CD4-positive, alpha-beta T cell (primary cell): ENCODE data around the gene ADO. TPM values are rescaled to one million over a fixed set of nuclear protein-coding genes. Genes with fewer than 3 reads are reported as not detected.
A peak's percentile ranks its signal among the peaks of the same experiment; 100 is the strongest.

Experiments
- ATAC-seq: fragments of 200-7000 bp; cut with Tn5 transposase; one replicate; pipeline ENCODE4 v1.10.0; 2022; ENCODE audit warnings: mild to moderate bottlenecking; ENCODE audit not compliant: poor library complexity
- CTCF ChIA-PET: fragments of 350-600 bp; sonication (Branson Sonifier 250); formaldehyde crosslinking; loops from one replicate; lab custom pipeline; 2021; ENCODE audit warnings: antibody characterized with exemption, inconsistent platforms; lab: Charles Lee
- POLR2A ChIA-PET: fragments of 350-600 bp; sonication (Branson Sonifier 250); formaldehyde crosslinking; loops from one replicate; lab custom pipeline; 2021; ENCODE audit warnings: antibody characterized with exemption, inconsistent platforms; lab: Charles Lee
- DNase-seq, 14 experiments: peaks; one replicate each; pipeline ENCODE4 v3.0.0-alpha.2; 2013 to 2020; ENCODE audit warnings: mixed read lengths in 2 of 14
- H3K27ac ChIP-seq, 2 donors: one replicate each; pipeline versions ENCODE4 v1.5.1 to v1.7.0; 2013; ENCODE audit warnings: low read length in 2 of 2, low read depth in 1 of 2, mild to moderate bottlenecking in 1 of 2
- H3K27me3 ChIP-seq, 2 experiments: 1 replicate in 1 of 2; 2 replicates in 1 of 2; pipeline versions ENCODE4 v1.6.1 to v1.7.0; 2013; ENCODE audit warnings: low read length in 2 of 2, control low read depth in 1 of 2, mild to moderate bottlenecking in 1 of 2, moderate library complexity in 1 of 2; ENCODE audit not compliant: insufficient read depth in 2 of 2, control insufficient read depth in 1 of 2
- H3K36me3 ChIP-seq: one replicate; pipeline ENCODE4 v1.6.1; 2013; ENCODE audit warnings: low read length, control low read depth; ENCODE audit not compliant: insufficient read depth
- H3K4me1 ChIP-seq: one replicate; pipeline ENCODE4 v1.6.1; 2013; ENCODE audit warnings: low read length, control low read depth; ENCODE audit not compliant: insufficient read depth
- H3K4me3 ChIP-seq: one replicate; pipeline ENCODE4 v1.5.1; 2013; ENCODE audit warnings: mild to moderate bottlenecking, low read length, moderate library complexity
- H3K9me3 ChIP-seq, 2 experiments: 1 replicate in 1 of 2; 2 replicates in 1 of 2; pipeline versions ENCODE4 v1.6.1 to v1.7.0; 2013; ENCODE audit warnings: low read length in 2 of 2, mild to moderate bottlenecking in 2 of 2, control low read depth in 1 of 2, moderate library complexity in 1 of 2; ENCODE audit not compliant: control insufficient read depth in 1 of 2, insufficient read depth in 1 of 2
- H3K27ac Mint-ChIP-seq: one replicate; pipeline ENCODE4 v1.8.0; 2020; ENCODE audit warnings: mixed read lengths
- H3K27me3 Mint-ChIP-seq: one replicate; pipeline ENCODE4 v1.8.0; 2021; ENCODE audit warnings: mixed read lengths
- H3K36me3 Mint-ChIP-seq: one replicate; pipeline ENCODE4 v1.8.0; 2021; ENCODE audit warnings: low read depth, mixed read lengths
- H3K4me1 Mint-ChIP-seq: one replicate; pipeline ENCODE4 v1.8.0; 2021; ENCODE audit warnings: low read depth, mixed read lengths
- H3K4me3 Mint-ChIP-seq: one replicate; pipeline ENCODE4 v1.8.0; 2020; ENCODE audit warnings: mild to moderate bottlenecking, mixed read lengths
- H3K9me3 Mint-ChIP-seq: one replicate; pipeline ENCODE4 v1.8.0; 2020; ENCODE audit warnings: mixed read lengths
- CTCF ChIP-seq: fragments of 200-600 bp; IDR thresholded peaks from one replicate; pipeline ENCODE4 v1.8.0; 2022; ENCODE audit warnings: antibody characterized with exemption, mild to moderate bottlenecking
- intact Hi-C, 2 experiments: fragments of 100-400 bp; cut with DNase I in 1 of 2; cut with micrococcal nuclease in 1 of 2; formaldehyde crosslinking; loops; one replicate each; pipeline versions ENCODE4 v1.15.1 to v1.9.0; 2023 to 2025; cut with DNase I, micrococcal nuclease
- total RNA-seq, 174 experiments: library from RNA in 2 of 174; stranded (reverse) in 2 of 174; gene quantifications; one replicate each; pipeline ENCODE4 v1.2.3 and lab custom pipeline; 2021 to 2026

The ADO gene
- total RNA-seq, 2 experiments from 2014 or later, result 14.3 to 15.9 TPM

GRCh38 chr10:62801871-62802270 lies 2.6 kb upstream of the ADO start:
- Histone ChIP-seq H3K27ac (no peak overlapping the region), H3K27me3 (peaks cover 0 to 1% of the 10 kb centered on the region in 2 experiments), H3K36me3 (peaks cover 2% of the 10 kb centered on the region), H3K4me1 (peaks cover 18% of the 10 kb centered on the region), H3K9me3 (no peaks in the 10 kb centered on the region), H3K4me3 (no peak overlapping the region)
- DNase-seq (no peak), ATAC-seq (no peak)
- CTCF ChIA-PET, result interaction anchor here (0.8 to 1.7 kb wide), 2 partner anchors 15 to 191 kb away, joined by 3 to 6 read pairs; no protein-coding TSS in a partner anchor
- TF ChIP-seq CTCF, result no peak
- Mint-ChIP-seq H3K4me1 (peaks cover 23% of the 10 kb centered on the region), H3K27me3 (peaks cover 25% of the 10 kb centered on the region), H3K9me3 (no peaks in the 10 kb centered on the region), H3K4me3 (no peak overlapping the region), H3K36me3 (peaks cover 15% of the 10 kb centered on the region), H3K27ac (no peak overlapping the region)
- POLR2A ChIA-PET, result interaction anchor here (0.6 to 5.1 kb wide), 3 partner anchors 22 to 164 kb away, joined by 3 to 56 read pairs (median 5); no protein-coding TSS in a partner anchor
- intact Hi-C loops, result loop anchor here in 1 of 2 experiments (5.0 kb wide), 2 partner anchors 75 to 330 kb away; partner anchors contain the start of gene NRBF2

DNA sequence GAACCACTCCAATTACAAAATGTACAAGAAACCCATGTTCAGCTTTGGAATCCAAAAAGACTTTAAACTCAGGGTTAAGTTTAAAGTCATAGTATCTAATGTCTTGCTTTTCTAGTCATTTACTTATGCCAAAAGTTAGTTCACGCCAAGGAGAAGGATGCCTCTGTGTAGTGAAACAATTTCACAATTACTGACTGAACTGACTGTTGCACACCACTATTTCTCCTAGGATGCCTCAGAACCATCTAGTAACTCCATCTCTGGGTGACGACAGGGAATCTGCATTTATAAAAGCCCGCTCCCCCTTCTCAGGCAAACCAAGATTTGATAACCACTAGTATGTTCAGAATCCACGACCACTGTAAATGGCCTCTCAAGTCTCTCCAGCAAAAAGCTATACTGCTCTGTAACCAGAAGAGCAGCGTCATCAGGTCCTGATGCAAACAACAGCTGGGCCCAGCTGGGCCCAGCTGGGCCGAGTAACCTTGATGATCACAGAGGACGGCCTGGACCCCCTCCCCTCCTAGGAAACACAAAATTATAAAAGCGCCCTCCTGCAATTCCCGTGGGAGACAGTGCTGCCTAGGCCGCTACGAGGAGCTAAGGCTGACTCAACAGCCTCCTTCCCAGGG lies 680 bp upstream of the ADO start:
- Mint-ChIP-seq H3K27me3 (peaks cover 5% of the 10 kb centered on the region), H3K4me3 (peak overlapping the region; percentile 93), H3K4me1 (peaks cover 43% of the 10 kb centered on the region), H3K27ac (peak overlapping the region; percentile 94), H3K9me3 (no peaks in the 10 kb centered on the region), H3K36me3 (peaks cover 35% of the 10 kb centered on the region)
- Histone ChIP-seq H3K36me3 (peaks cover 2% of the 10 kb centered on the region), H3K9me3 (no peaks in the 10 kb centered on the region), H3K27ac (peak overlapping the region; percentile 76 to 94), H3K4me3 (peak overlapping the region; percentile 64), H3K27me3 (no peaks in the 10 kb centered on the region), H3K4me1 (peaks cover 19% of the 10 kb centered on the region)
- ATAC-seq, result no peak
- intact Hi-C loops, result loop anchor here (1.0 to 5.0 kb wide), 4 partner anchors 12 to 328 kb away; partner anchors contain the start of genes EGR2 (in 1 of the 2) and NRBF2 (in 1 of the 2)
- DNase-seq, result peak in 1 of 14 experiments; percentile 11
- CTCF ChIA-PET, result interaction anchor here (1.0 to 3.5 kb wide), 4 partner anchors 14 to 167 kb away, joined by 3 to 19 read pairs (median 4); partner anchors contain the start of gene EGR2
- TF ChIP-seq CTCF, result no peak
- POLR2A ChIA-PET, result interaction anchor here (0.6 to 5.6 kb wide), 13 partner anchors 9 to 686 kb away, joined by 3 to 106 read pairs (median 5); partner anchors contain the start of genes EGR2 and NRBF2

GRCh38 chr10:62805231-62806099 lies 945 bp downstream of the ADO start:
- H3K36me3 Mint-ChIP-seq, result peaks cover 35% of the 10 kb centered on the region
- no peak for ATAC-seq
- H3K27me3 Mint-ChIP-seq, result no peaks in the 10 kb centered on the region
- Histone ChIP-seq H3K27ac (peak overlapping the region in 1 of 2 donors; percentile 76), H3K4me3 (peak overlapping the region; percentile 64), H3K9me3 (no peaks in the 10 kb centered on the region), H3K27me3 (no peaks in the 10 kb centered on the region), H3K36me3 (peaks cover 2% of the 10 kb centered on the region), H3K4me1 (peaks cover 19% of the 10 kb centered on the region)
- H3K9me3 Mint-ChIP-seq, result no peaks in the 10 kb centered on the region
- peaks cover 51% of the 10 kb centered on the region for H3K4me1 Mint-ChIP-seq
- TF ChIP-seq CTCF, result no peak
- peak overlapping the region; percentile 92 for H3K4me3 Mint-ChIP-seq
- CTCF ChIA-PET, result interaction anchor here (1.2 to 3.5 kb wide), 3 partner anchors 12 to 195 kb away, joined by 3 to 19 read pairs (median 5); partner anchors contain the start of gene EGR2
- DNase-seq, result peak in 3 of 14 experiments; percentile 7 to 28 (median 14)
- POLR2A ChIA-PET, result interaction anchor here (0.6 to 5.6 kb wide), 5 partner anchors 11 to 904 kb away, joined by 3 to 106 read pairs (median 27); partner anchors contain the start of genes ARID5B and EGR2
- H3K27ac Mint-ChIP-seq, result peak overlapping the region; percentile 94
- intact Hi-C loops, result loop anchor here in 1 of 2 experiments (1.0 kb wide), 1 partner anchor 10 kb away; no protein-coding TSS in a partner anchor
